Large intestine (tissue), 1 donor: Measurements from ENCODE around the gene ADH4. TPM values are rescaled to one million over a fixed set of nuclear protein-coding genes. Genes with fewer than 3 reads are reported as not detected.

Experiments used
- polyA plus RNA-seq: library from polyadenylated mRNA; unstranded; fragments of 120-200 nt; gene quantifications from one replicate; pipeline ENCODE4 v1.2.1, GENCODE V29; 2013

Gene ADH4
- polyA plus RNA-seq, 1 donor: 14.4 TPM

Other genes starting within 250 kb of the ADH4 start
- gene EIF4E, start 215.2 kb downstream of the ADH4 start, polyA plus RNA-seq: 67.3 TPM
- gene METAP1, start 148.6 kb downstream of the ADH4 start, polyA plus RNA-seq: 70.9 TPM
- gene ADH5, start 55.5 kb downstream of the ADH4 start, polyA plus RNA-seq: 183 TPM
- 2.8 TPM for gene ADH6, start 74.9 kb upstream of the ADH4 start, polyA plus RNA-seq
- gene ADH1A, start 146.7 kb upstream of the ADH4 start, polyA plus RNA-seq: 1.3 TPM
- 9.6 TPM for gene ADH1B, start 177.1 kb upstream of the ADH4 start, polyA plus RNA-seq
- 40.5 TPM for gene ADH1C, start 208.4 kb upstream of the ADH4 start, polyA plus RNA-seq